Colon (tissue), 2 donors: ENCODE measurements around the gene LY86.

Source experiments
- FAIRE-seq: peaks from 2 replicates; lab custom pipeline; 2012; peaks lifted over from hg19 to GRCh38; lab: Jason Lieb, UNC
- donor health status: control.
- donor health status: control.

The LY86 gene

GRCh38 chr6:6623553-6623952 is 35.0 kb downstream of the LY86 start:
- FAIRE-seq: no peak

GRCh38 chr6:6624269-6624990 is 35.9 kb downstream of the LY86 start:
- no peak for FAIRE-seq

- FAIRE-seq: no peak
Measured at GRCh38 chr6:6626187-6626586, 37.7 kb downstream of the LY86 start.

- no peak for FAIRE-seq
Measured at GRCh38 chr6:6629402-6629801, 40.9 kb downstream of the LY86 start.

GRCh38 chr6:6631053-6631452 is 42.5 kb downstream of the LY86 start:
- no peak for FAIRE-seq

- no peak for FAIRE-seq
Measured at GRCh38 chr6:6631534-6632276, 43.2 kb downstream of the LY86 start.

- FAIRE-seq: no peak
Measured at GRCh38 chr6:6633898-6634734, 45.6 kb downstream of the LY86 start.

- FAIRE-seq: no peak
Measured at GRCh38 chr6:6634735-6635075, 46.2 kb downstream of the LY86 start.

GRCh38 chr6:6635291-6635690 is 46.8 kb downstream of the LY86 start:
- FAIRE-seq: no peak

GRCh38 chr6:6635869-6636268 is 47.3 kb downstream of the LY86 start:
- FAIRE-seq: no peak

GRCh38 chr6:6639572-6639971 is 51.1 kb downstream of the LY86 start:
- no peak for FAIRE-seq

GRCh38 chr6:6640926-6641325 is 52.4 kb downstream of the LY86 start:
- no peak for FAIRE-seq

- FAIRE-seq: no peak
Measured at GRCh38 chr6:6643398-6643797, 54.9 kb downstream of the LY86 start.

- FAIRE-seq: no peak
Measured at GRCh38 chr6:6645261-6645917, 56.9 kb downstream of the LY86 start.

GRCh38 chr6:6646384-6646783 is 57.9 kb downstream of the LY86 start:
- no peak for FAIRE-seq

GRCh38 chr6:6646859-6647258 is 58.3 kb downstream of the LY86 start:
- FAIRE-seq: no peak

- FAIRE-seq: no peak
Measured at GRCh38 chr6:6648692-6649343, 60.3 kb downstream of the LY86 start.

- FAIRE-seq: no peak
Measured at GRCh38 chr6:6649824-6650349, 61.4 kb downstream of the LY86 start.

- no peak for FAIRE-seq
Measured at GRCh38 chr6:6650839-6651238, 62.3 kb downstream of the LY86 start.

- FAIRE-seq: no peak
Measured at GRCh38 chr6:6651335-6651734, 62.8 kb downstream of the LY86 start.

- no peak for FAIRE-seq
Measured at GRCh38 chr6:6652932-6653331, 64.4 kb downstream of the LY86 start.
